ENCODE measurements around the gene EEF1AKMT1. TPM values are rescaled to one million over a fixed set of nuclear protein-coding genes. Genes with fewer than 3 reads are reported as not detected.

Gene EEF1AKMT1
- total RNA-seq, 1 experiment from 2014 or later: 9.2 TPM

DNA sequence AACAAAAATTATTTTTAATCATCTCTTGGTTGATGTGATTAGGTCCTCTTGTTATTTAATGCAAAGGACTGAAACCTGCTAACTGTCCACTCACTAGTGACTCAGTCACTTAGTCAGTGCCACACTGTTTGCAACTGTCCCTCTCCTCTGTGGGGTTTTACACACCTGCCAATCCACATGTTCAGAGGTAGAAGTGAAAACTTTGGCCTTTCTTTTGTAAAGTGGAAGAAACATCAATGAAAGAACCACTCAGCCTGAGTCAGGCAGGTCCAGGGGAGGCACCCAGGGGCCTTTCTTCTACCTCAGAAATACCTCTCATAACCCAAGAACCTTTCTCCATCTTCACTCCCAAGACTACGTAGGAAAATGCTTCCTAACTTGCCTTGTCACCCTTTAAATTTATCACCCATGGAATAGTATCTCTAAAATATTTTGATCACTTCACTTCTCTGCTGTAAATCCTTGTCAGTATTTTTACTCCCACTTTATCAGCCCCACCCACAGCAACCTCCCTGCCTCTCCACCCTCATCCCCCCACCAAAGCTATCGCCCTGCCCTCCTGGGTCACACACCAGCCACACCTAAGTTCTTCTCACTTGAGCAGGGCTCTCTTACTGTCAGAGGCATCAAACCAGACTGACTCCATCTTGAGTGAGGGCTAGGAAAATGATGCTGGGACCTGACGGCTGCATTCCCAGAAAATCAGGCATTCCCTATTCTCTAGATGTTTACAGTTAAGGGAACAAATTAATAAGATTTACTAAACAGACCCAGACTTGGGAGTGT lies 29.6 kb upstream of the EEF1AKMT1 start:
- H3K27ac ChIP-seq (ENCODE audit: low read depth, low read length, poor library complexity, severe bottlenecking): no peak overlapping the region
- TF ChIP-seq EZH2 (IDR thresholded peaks at IDR 0.05; ENCODE audit: borderline replicate concordance, low read depth, low read length, poor library complexity, severe bottlenecking) (no peak), CTCF (conservative IDR thresholded peaks at IDR 0.05; ENCODE audit: low read depth, low read length) (no peak)
- BruUV-seq (replicated peaks): no TSS peak
- H3K4me3 ChIP-seq (ENCODE audit: low read depth, low read length, poor library complexity, severe bottlenecking): no peak overlapping the region
- H3K9me3 ChIP-seq (ENCODE audit: low read depth, low read length, poor library complexity, severe bottlenecking): no peaks in the 10 kb centered on the region
- intact Hi-C loops (cut with micrococcal nuclease; ENCODE audit: unreplicated experiment): no loop called here
- DNase-seq (ENCODE audit: low spot score): no peak
- H3K36me3 ChIP-seq (ENCODE audit: insufficient read depth, low read length, poor library complexity, severe bottlenecking): peaks cover 24% of the 10 kb centered on the region
- ChIA-PET POLR2A (ENCODE audit: low non-redundant PET) (no interaction called here), CTCF (no interaction called here)
- no peaks in the 10 kb centered on the region for H3K27me3 ChIP-seq (replicated peaks; ENCODE audit: insufficient read depth, low read depth, low read length, poor library complexity)
- H3K4me1 ChIP-seq (ENCODE audit: insufficient read depth, low read length, poor library complexity, severe bottlenecking): peaks cover under 1% of the 10 kb centered on the region

DNA sequence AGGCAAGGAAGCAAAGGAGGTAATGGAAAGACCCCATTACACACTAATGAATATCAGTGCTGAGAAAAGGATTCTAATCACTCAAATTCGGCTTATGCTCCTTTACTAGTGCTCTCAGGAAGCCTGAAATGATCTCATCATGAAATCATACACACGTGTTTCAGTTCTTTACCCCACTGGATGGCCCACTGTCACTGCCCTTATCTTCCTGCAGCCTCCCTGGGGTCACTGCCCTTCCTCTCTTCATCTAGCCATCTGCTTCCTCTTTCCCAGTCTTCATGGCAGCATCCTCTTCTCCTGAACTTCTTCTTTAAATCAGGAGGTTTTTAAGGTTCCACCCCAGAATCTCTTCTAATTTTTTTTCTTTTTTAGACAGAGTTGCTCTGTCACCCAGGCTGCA lies 27.9 kb upstream of the EEF1AKMT1 start:
- H3K36me3 ChIP-seq (ENCODE audit: insufficient read depth, low read length, poor library complexity, severe bottlenecking): peaks cover 9% of the 10 kb centered on the region
- ChIA-PET CTCF (no interaction called here), POLR2A (ENCODE audit: low non-redundant PET) (no interaction called here)
- no TSS peak for BruUV-seq (replicated peaks)
- no peak for DNase-seq (ENCODE audit: low spot score)
- no peak overlapping the region for H3K27ac ChIP-seq (ENCODE audit: low read depth, low read length, poor library complexity, severe bottlenecking)
- H3K4me3 ChIP-seq (ENCODE audit: low read depth, low read length, poor library complexity, severe bottlenecking): no peak overlapping the region
- TF ChIP-seq CTCF (conservative IDR thresholded peaks at IDR 0.05; ENCODE audit: low read depth, low read length) (no peak), EZH2 (IDR thresholded peaks at IDR 0.05; ENCODE audit: borderline replicate concordance, low read depth, low read length, poor library complexity, severe bottlenecking) (no peak)
- intact Hi-C loops (cut with micrococcal nuclease; ENCODE audit: unreplicated experiment): no loop called here
- H3K9me3 ChIP-seq (ENCODE audit: low read depth, low read length, poor library complexity, severe bottlenecking): no peaks in the 10 kb centered on the region
- no peaks in the 10 kb centered on the region for H3K27me3 ChIP-seq (replicated peaks; ENCODE audit: insufficient read depth, low read depth, low read length, poor library complexity)
- peaks cover 16% of the 10 kb centered on the region for H3K4me1 ChIP-seq (ENCODE audit: insufficient read depth, low read length, poor library complexity, severe bottlenecking)

DNA sequence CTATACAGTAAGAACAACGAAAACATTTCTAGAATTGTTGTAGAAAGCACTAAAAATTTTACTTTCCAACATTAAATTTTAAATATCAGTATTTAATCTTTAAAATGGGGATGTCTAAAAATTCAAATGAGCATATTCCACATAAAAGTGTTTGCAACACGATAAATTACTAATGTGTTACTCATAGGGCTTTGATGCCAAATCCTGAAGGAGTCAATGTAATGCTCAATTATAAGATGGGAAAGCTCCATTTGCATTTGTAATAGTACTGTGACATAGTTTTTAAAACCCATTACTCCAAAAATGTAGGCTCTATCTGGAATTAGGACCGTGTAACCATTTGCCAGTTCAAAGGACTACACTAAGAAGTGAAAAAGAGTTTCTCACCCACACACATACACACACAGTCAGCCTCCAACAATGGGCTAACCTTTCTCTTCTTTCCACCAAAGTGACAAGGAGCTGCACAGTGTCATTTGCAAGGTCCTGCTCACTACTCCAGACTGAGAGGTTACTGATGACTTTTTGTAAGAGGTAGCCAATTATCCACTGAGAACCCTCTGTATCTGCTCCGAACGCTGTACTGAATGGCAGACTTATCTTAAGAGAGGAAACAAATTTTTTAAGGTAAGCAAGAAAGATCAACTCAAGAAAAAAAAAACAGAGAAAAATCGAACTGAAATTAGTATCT lies 26.1 kb upstream of the EEF1AKMT1 start:
- ChIA-PET POLR2A (ENCODE audit: low non-redundant PET) (no interaction called here), CTCF (no interaction called here)
- Histone ChIP-seq H3K9me3 (ENCODE audit: low read depth, low read length, poor library complexity, severe bottlenecking) (no peaks in the 10 kb centered on the region), H3K27ac (ENCODE audit: low read depth, low read length, poor library complexity, severe bottlenecking) (no peak overlapping the region), H3K36me3 (ENCODE audit: insufficient read depth, low read length, poor library complexity, severe bottlenecking) (peaks cover 20% of the 10 kb centered on the region), H3K27me3 (replicated peaks; ENCODE audit: insufficient read depth, low read depth, low read length, poor library complexity) (no peaks in the 10 kb centered on the region), H3K4me3 (ENCODE audit: low read depth, low read length, poor library complexity, severe bottlenecking) (no peak overlapping the region), H3K4me1 (ENCODE audit: insufficient read depth, low read length, poor library complexity, severe bottlenecking) (peaks cover 18% of the 10 kb centered on the region)
- intact Hi-C loops (cut with micrococcal nuclease; ENCODE audit: unreplicated experiment): no loop called here
- no TSS peak for BruUV-seq (replicated peaks)
- TF ChIP-seq EZH2 (IDR thresholded peaks at IDR 0.05; ENCODE audit: borderline replicate concordance, low read depth, low read length, poor library complexity, severe bottlenecking): no peak
- no peak for DNase-seq (ENCODE audit: low spot score)

Data from A673 (cell line).